ENCODE data around the gene GPBP1. TPM values are rescaled to one million over a fixed set of nuclear protein-coding genes. Genes with fewer than 3 reads are reported as not detected.

GPBP1 gene
- total RNA-seq, 2 experiments from 2014 or later, result 77.0 to 99.2 TPM

DNA sequence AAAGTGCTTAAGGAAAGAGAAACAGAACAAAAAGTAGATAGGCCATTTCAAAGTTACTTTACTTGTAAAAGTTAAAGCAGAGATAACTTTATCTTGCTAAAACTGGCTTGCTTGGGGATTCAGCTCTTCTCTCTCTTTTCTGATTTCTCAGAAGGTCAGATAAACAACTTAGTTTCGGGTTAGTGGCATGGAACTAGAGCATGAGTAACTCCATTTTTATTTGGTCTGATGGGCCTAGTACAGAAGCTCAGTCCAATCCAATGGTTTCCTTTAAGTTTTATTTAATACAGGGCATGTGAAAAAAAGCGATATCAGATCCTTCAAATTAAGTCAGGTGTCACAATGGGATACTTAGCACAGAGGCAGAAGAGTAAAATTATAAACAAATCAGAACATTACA is 18.8 kb upstream of the GPBP1 start:
- no peaks in the 10 kb centered on the region for H3K36me3 ChIP-seq (ENCODE audit: insufficient read depth, low read length)
- DNase-seq (ENCODE audit: low spot score), result no peak
- no peaks in the 10 kb centered on the region for H3K4me1 ChIP-seq (ENCODE audit: insufficient read depth, low read length, poor library complexity, severe bottlenecking)
- ChIA-PET POLR2A (interaction anchor here (0.5 to 0.7 kb wide), 2 partner anchors 14 to 105 kb away, joined by 4 read pairs; no protein-coding TSS in a partner anchor), CTCF (ENCODE audit: unreplicated experiment) (no interaction called here)
- H3K4me3 ChIP-seq (ENCODE audit: low read depth, low read length, poor library complexity, severe bottlenecking), result no peak overlapping the region
- intact Hi-C loops (cut with micrococcal nuclease; ENCODE audit: unreplicated experiment), result no loop called here
- H3K9me2 ChIP-seq (ENCODE audit: insufficient read depth, low read length), result no peaks in the 10 kb centered on the region
- TF ChIP-seq EZH2phosphoT487 (IDR thresholded peaks at IDR 0.05; ENCODE audit: borderline replicate concordance, low read depth, low read length), result no peak
- TF ChIP-seq CTCF (conservative IDR thresholded peaks at IDR 0.05; ENCODE audit: low read length), result no peak
- no peaks in the 10 kb centered on the region for H3K9me3 ChIP-seq (ENCODE audit: low read length)
- no peak overlapping the region for H2AFZ ChIP-seq (ENCODE audit: low read length)
- H3K27ac ChIP-seq (ENCODE audit: low read depth, low read length, poor library complexity, severe bottlenecking), result no peak overlapping the region
- no peak overlapping the region for H3K4me2 ChIP-seq (ENCODE audit: low read length)
- H3K79me2 ChIP-seq (ENCODE audit: insufficient read depth, low read depth, low read length), result no peaks in the 10 kb centered on the region
- H4K20me1 ChIP-seq (ENCODE audit: insufficient read depth, low read length), result no peaks in the 10 kb centered on the region
- BruUV-seq (replicated peaks), result no TSS peak

DNA sequence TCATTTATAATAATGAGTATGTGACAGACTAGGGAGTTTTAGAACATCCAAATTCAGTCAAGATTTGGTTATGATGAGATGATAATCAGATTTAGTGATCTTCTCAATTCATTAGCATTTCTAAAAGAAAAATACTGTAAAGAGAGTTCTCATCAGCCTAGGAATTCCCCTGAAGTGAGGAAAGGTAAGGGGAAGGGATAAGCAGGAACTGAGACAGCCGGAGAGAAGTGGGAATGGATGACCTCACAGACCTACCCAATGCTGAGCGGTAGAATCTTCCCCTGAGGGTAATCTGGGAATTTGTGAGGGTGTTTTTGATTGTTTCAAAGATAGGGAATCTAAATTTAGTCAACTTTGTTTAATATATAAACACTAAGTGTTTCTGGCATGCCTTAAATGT is 16.7 kb upstream of the GPBP1 start:
- intact Hi-C loops (cut with micrococcal nuclease; ENCODE audit: unreplicated experiment), result no loop called here
- no TSS peak for BruUV-seq (replicated peaks)
- H2AFZ ChIP-seq (ENCODE audit: low read length), result no peak overlapping the region

DNA sequence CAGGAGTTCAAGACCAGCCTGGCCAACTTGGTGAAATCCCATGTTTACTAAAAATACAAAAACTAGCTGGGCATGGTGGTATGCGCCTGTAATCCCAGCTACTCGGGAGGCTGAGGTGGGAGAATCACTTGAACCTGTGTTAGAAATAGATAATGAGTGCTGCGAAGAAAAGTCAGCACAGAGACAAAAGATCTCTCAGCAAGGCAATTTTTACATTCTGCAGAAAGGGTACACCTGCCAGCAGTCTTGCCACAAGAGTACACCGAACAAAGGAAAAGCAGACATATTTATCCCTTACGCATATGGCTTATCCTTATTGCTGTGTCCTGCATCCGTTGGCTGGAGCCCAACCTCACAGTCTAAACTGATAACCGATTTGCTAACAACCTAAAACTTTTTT is 16.2 kb upstream of the GPBP1 start:
- no peaks in the 10 kb centered on the region for H3K79me2 ChIP-seq (ENCODE audit: insufficient read depth, low read depth, low read length)
- no peak for DNase-seq (ENCODE audit: low spot score)
- H3K36me3 ChIP-seq (ENCODE audit: insufficient read depth, low read length), result no peaks in the 10 kb centered on the region
- no peaks in the 10 kb centered on the region for H3K9me2 ChIP-seq (ENCODE audit: insufficient read depth, low read length)
- no TSS peak for BruUV-seq (replicated peaks)
- no peak overlapping the region for H2AFZ ChIP-seq (ENCODE audit: low read length)
- TF ChIP-seq EZH2phosphoT487 (IDR thresholded peaks at IDR 0.05; ENCODE audit: borderline replicate concordance, low read depth, low read length), result no peak
- no peak overlapping the region for H3K27ac ChIP-seq (ENCODE audit: low read depth, low read length, poor library complexity, severe bottlenecking)
- intact Hi-C loops (cut with micrococcal nuclease; ENCODE audit: unreplicated experiment), result no loop called here
- H4K20me1 ChIP-seq (ENCODE audit: insufficient read depth, low read length), result no peaks in the 10 kb centered on the region
- no peaks in the 10 kb centered on the region for H3K4me1 ChIP-seq (ENCODE audit: insufficient read depth, low read length, poor library complexity, severe bottlenecking)
- CTCF ChIA-PET (ENCODE audit: unreplicated experiment), result no interaction called here
- POLR2A ChIA-PET, result no interaction called here
- H3K9me3 ChIP-seq (ENCODE audit: low read length), result no peaks in the 10 kb centered on the region
- no peak overlapping the region for H3K4me3 ChIP-seq (ENCODE audit: low read depth, low read length, poor library complexity, severe bottlenecking)
- H3K4me2 ChIP-seq (ENCODE audit: low read length), result no peak overlapping the region

More for the DNA sequence above, 16.7 kb upstream of the GPBP1 start:
- no peak overlapping the region for H3K4me3 ChIP-seq (ENCODE audit: low read depth, low read length, poor library complexity, severe bottlenecking)
- H3K4me1 ChIP-seq (ENCODE audit: insufficient read depth, low read length, poor library complexity, severe bottlenecking), result no peaks in the 10 kb centered on the region
- DNase-seq (ENCODE audit: low spot score), result no peak
- no peak overlapping the region for H3K27ac ChIP-seq (ENCODE audit: low read depth, low read length, poor library complexity, severe bottlenecking)
- ChIA-PET POLR2A (no interaction called here), CTCF (ENCODE audit: unreplicated experiment) (no interaction called here)
- no peaks in the 10 kb centered on the region for H3K79me2 ChIP-seq (ENCODE audit: insufficient read depth, low read depth, low read length)
- TF ChIP-seq EZH2phosphoT487 (IDR thresholded peaks at IDR 0.05; ENCODE audit: borderline replicate concordance, low read depth, low read length) (no peak), CTCF (conservative IDR thresholded peaks at IDR 0.05; ENCODE audit: low read length) (no peak)
- no peaks in the 10 kb centered on the region for H3K36me3 ChIP-seq (ENCODE audit: insufficient read depth, low read length)
- H3K9me2 ChIP-seq (ENCODE audit: insufficient read depth, low read length), result no peaks in the 10 kb centered on the region
- H4K20me1 ChIP-seq (ENCODE audit: insufficient read depth, low read length), result no peaks in the 10 kb centered on the region
- H3K9me3 ChIP-seq (ENCODE audit: low read length), result no peaks in the 10 kb centered on the region
- H3K4me2 ChIP-seq (ENCODE audit: low read length), result no peak overlapping the region
